Endothelial cell (in vitro differentiated cells): ENCODE data around the gene ANKRD9. TPM values are rescaled to one million over a fixed set of nuclear protein-coding genes. Genes with fewer than 3 reads are reported as not detected.

Experiments used
- DNase-seq: peaks from one replicate; pipeline ENCODE4 v3.0.0; 2021; ENCODE audit warnings: low spot score
- H3K27ac Mint-ChIP-seq: one replicate; pipeline ENCODE4 v1.8.0; 2021; ENCODE audit warnings: mixed read lengths, inconsistent platforms; ENCODE audit not compliant: unreplicated experiment
- H3K27me3 Mint-ChIP-seq: one replicate; pipeline ENCODE4 v1.8.0; 2021; ENCODE audit warnings: mild to moderate bottlenecking, moderate library complexity, mixed read lengths, inconsistent platforms; ENCODE audit not compliant: unreplicated experiment
- H3K36me3 Mint-ChIP-seq: one replicate; pipeline ENCODE4 v1.8.0; 2021; ENCODE audit warnings: mild to moderate bottlenecking, low read depth, mixed read lengths, inconsistent platforms; ENCODE audit not compliant: unreplicated experiment
- H3K4me1 Mint-ChIP-seq: one replicate; pipeline ENCODE4 v1.8.0; 2021; ENCODE audit warnings: mild to moderate bottlenecking, mixed read lengths, inconsistent platforms; ENCODE audit not compliant: unreplicated experiment
- H3K4me3 Mint-ChIP-seq: one replicate; pipeline ENCODE4 v1.8.0; 2021; ENCODE audit warnings: mild to moderate bottlenecking, mixed read lengths, inconsistent platforms; ENCODE audit not compliant: unreplicated experiment
- H3K9me3 Mint-ChIP-seq: one replicate; pipeline ENCODE4 v1.8.0; 2021; ENCODE audit warnings: mixed read lengths, inconsistent platforms; ENCODE audit not compliant: unreplicated experiment
- CTCF ChIP-seq: fragments of 200-600 bp; sonication (generic); IDR thresholded peaks from one replicate; pipeline ENCODE4 v1.5.0; 2021; ENCODE audit warnings: antibody characterized with exemption; ENCODE audit not compliant: unreplicated experiment
- microRNA-seq: library from miRNA; unstranded; fragments of <30 nt; microRNA quantifications from one replicate; pipeline ENCODE4, GENCODE V29; 2020; ENCODE audit not compliant: unreplicated experiment
- total RNA-seq: library from RNA; stranded (reverse); fragmentation: NEBNext Ultra II Directional; extraction: Animal tissue kit (Norgen Biotek cat#: 25700); gene quantifications from one replicate; pipeline ENCODE4 v1.2.1, GENCODE V29; 2021; ENCODE audit not compliant: unreplicated experiment

Gene ANKRD9
- total RNA-seq, 1 donor from 2014 or later, result 9.4 TPM

- Mint-ChIP-seq H3K9me3 (no peaks in the 10 kb centered on the region), H3K4me3 (no peak overlapping the region), H3K36me3 (peaks cover 24% of the 10 kb centered on the region), H3K27ac (no peak overlapping the region), H3K27me3 (peaks cover 3% of the 10 kb centered on the region), H3K4me1 (no peaks in the 10 kb centered on the region)
- no peak for TF ChIP-seq CTCF
- no peak for DNase-seq
These were observed 54.9 kb downstream of the ANKRD9 start for GRCh38 chr14:102454711-102455110.

GRCh38 chr14:102452302-102452701 lies 57.3 kb downstream of the ANKRD9 start:
- no peak for DNase-seq
- no peak for TF ChIP-seq CTCF
- Mint-ChIP-seq H3K27me3 (peaks cover 3% of the 10 kb centered on the region), H3K27ac (no peak overlapping the region), H3K36me3 (peaks cover 32% of the 10 kb centered on the region), H3K4me1 (no peaks in the 10 kb centered on the region), H3K4me3 (no peak overlapping the region), H3K9me3 (no peaks in the 10 kb centered on the region)

Small RNAs within 50 kb of the gene (microRNA-seq; reads per million reads assigned to microRNA genes)
- not detected for gene MIR4309

Other genes starting within 250 kb of the ANKRD9 start
- gene MOK, start 204.6 kb downstream of the ANKRD9 start, total RNA-seq, result 5.8 TPM
- gene ZNF839, start 190.0 kb downstream of the ANKRD9 start, total RNA-seq, result 18.5 TPM
- gene CINP, start 146.9 kb downstream of the ANKRD9 start, total RNA-seq, result 26.1 TPM
- gene TECPR2, start 146.8 kb downstream of the ANKRD9 start, total RNA-seq, result 28.9 TPM
- gene RCOR1, start 82.9 kb upstream of the ANKRD9 start, total RNA-seq, result 51.6 TPM